ENCODE results near the gene EYS.

- TF ChIP-seq JUND (IDR thresholded peaks at IDR 0.05; ENCODE audit: low read length) = no peak
- TF ChIP-seq SP1 (IDR thresholded peaks at IDR 0.05; ENCODE audit: low read depth, low read length) = no peak
- TF ChIP-seq CTCF (IDR thresholded peaks at IDR 0.05; ENCODE audit: control extremely low read depth in 1 of 3, insufficient read depth in 1 of 3, low read depth in 1 of 3, low read length in 3 of 3) = no peak
- no peak for TF ChIP-seq CEBPB (IDR thresholded peaks at IDR 0.05; ENCODE audit: low read depth, low read length)
- no peak for TF ChIP-seq CHD1 (IDR thresholded peaks at IDR 0.05; ENCODE audit: low read depth, low read length)
- no peak for TF ChIP-seq RXRA (IDR thresholded peaks at IDR 0.05; ENCODE audit: insufficient read depth, low read depth, low read length)
- no peak for TF ChIP-seq EZH2 (IDR thresholded peaks at IDR 0.05; ENCODE audit: low read depth, low read length, severe bottlenecking)
- TF ChIP-seq POLR2AphosphoS5 (IDR thresholded peaks at IDR 0.05; ENCODE audit: low read depth, low read length) = no peak
- no peak for TF ChIP-seq GTF2F1 (IDR thresholded peaks at IDR 0.05; ENCODE audit: borderline replicate concordance, low read depth, low read length)
- no peak for TF ChIP-seq JUN (IDR thresholded peaks at IDR 0.05; ENCODE audit: low read depth, low read length)
- no peak for TF ChIP-seq TAF1 (IDR thresholded peaks at IDR 0.05; ENCODE audit: low read depth, low read length)
- no peak for TF ChIP-seq TBP (IDR thresholded peaks at IDR 0.05; ENCODE audit: low read depth, low read length)
Measured at GRCh38 chr6:64225503-64225902, 1481.5 kb downstream of the EYS start.

Measured in H1 (cell line).